ENCODE results near the gene CPS1. TPM values are rescaled to one million over a fixed set of nuclear protein-coding genes. Genes with fewer than 3 reads are reported as not detected.

The CPS1 gene
- total RNA-seq, 1 experiment from 2014 or later, result 0.84 TPM

- H3K4me1 Mint-ChIP-seq (ENCODE audit: low read depth, unreplicated experiment), result peaks cover 2% of the 10 kb centered on the region
- H3K36me3 ChIP-seq (ENCODE audit: control insufficient read depth, insufficient read depth, low read length), result no peaks in the 10 kb centered on the region
- H3K4me3 ChIP-seq (ENCODE audit: low read depth, low read length), result no peak overlapping the region
- peaks cover under 1% of the 10 kb centered on the region for H3K27me3 Mint-ChIP-seq (ENCODE audit: insufficient read depth, unreplicated experiment)
- no peaks in the 10 kb centered on the region for H3K9me3 Mint-ChIP-seq (ENCODE audit: unreplicated experiment)
- H3K4me1 ChIP-seq, result no peaks in the 10 kb centered on the region
- no peak overlapping the region for H3K27ac Mint-ChIP-seq (ENCODE audit: unreplicated experiment)
- H3K36me3 Mint-ChIP-seq (ENCODE audit: insufficient read depth, unreplicated experiment), result no peaks in the 10 kb centered on the region
- H3K4me3 Mint-ChIP-seq (ENCODE audit: unreplicated experiment), result no peak overlapping the region
- no TSS peak for BruUV-seq (replicated peaks)
- POLR2A ChIA-PET, result no interaction called here
- H3K9me3 ChIP-seq, result no peaks in the 10 kb centered on the region
- CTCF ChIA-PET, result no interaction called here
- no peak for TF ChIP-seq CTCF (IDR thresholded peaks at IDR 0.05; ENCODE audit: insufficient read depth in 1 of 2, low read depth in 1 of 2, low read length in 1 of 2, severe bottlenecking in 1 of 2, unreplicated experiment in 1 of 2)
- DNase-seq, result no peak
- no peaks in the 10 kb centered on the region; the same call in 1 of the 2 replicates for H3K27me3 ChIP-seq (replicated peaks; ENCODE audit: control insufficient read depth, insufficient read depth, low read length)
- intact Hi-C loops (cut with micrococcal nuclease; ENCODE audit: unreplicated experiment), result no loop called here
Measured at GRCh38 chr2:210534879-210535278, 21.5 kb upstream of the CPS1 start.

DNA sequence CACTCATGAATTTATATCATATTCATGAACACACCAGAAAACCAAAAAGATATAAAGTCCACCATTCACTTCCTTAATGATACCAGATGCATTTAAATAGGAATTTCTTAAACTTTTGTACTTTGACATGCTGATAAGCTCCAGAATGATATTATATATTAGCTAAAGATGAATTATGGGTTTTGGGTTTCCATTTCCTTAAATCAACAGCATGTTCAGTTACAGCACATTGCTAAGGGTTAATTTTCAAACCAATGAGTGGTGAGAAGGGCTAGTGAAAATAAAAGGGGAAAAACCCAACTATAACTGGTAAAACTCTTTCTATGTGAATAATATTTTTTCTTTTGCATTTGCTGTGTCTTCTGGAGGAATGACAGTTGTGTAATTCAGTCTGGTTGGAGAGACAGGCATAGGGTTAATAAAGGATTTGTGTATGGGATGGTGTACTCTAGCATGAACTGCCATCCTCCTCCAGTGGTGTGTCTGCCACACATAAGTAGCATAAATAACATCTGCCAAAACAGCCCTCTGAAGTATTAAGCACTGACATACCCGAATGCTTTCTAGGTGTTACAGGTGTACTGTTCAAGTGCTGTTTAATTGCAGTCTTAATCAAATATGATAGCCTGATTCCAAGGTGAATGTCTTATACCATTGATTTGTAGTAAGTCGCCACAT is 19.3 kb upstream of the CPS1 start:
- Histone ChIP-seq H3K4me1 (no peaks in the 10 kb centered on the region), H3K4me3 (ENCODE audit: low read depth, low read length) (no peak overlapping the region), H3K36me3 (ENCODE audit: control insufficient read depth, insufficient read depth, low read length) (no peaks in the 10 kb centered on the region), H3K27me3 (replicated peaks; ENCODE audit: control insufficient read depth, insufficient read depth, low read length) (no peaks in the 10 kb centered on the region; the same call in 1 of the 2 replicates), H3K9me3 (no peaks in the 10 kb centered on the region)
- ChIA-PET CTCF (no interaction called here), POLR2A (no interaction called here)
- Mint-ChIP-seq H3K27me3 (ENCODE audit: insufficient read depth, unreplicated experiment) (peaks cover 4% of the 10 kb centered on the region), H3K9me3 (ENCODE audit: unreplicated experiment) (no peaks in the 10 kb centered on the region), H3K27ac (ENCODE audit: unreplicated experiment) (no peak overlapping the region), H3K36me3 (ENCODE audit: insufficient read depth, unreplicated experiment) (no peaks in the 10 kb centered on the region), H3K4me1 (ENCODE audit: low read depth, unreplicated experiment) (peaks cover 6% of the 10 kb centered on the region), H3K4me3 (ENCODE audit: unreplicated experiment) (no peak overlapping the region)
- no TSS peak for BruUV-seq (replicated peaks)
- intact Hi-C loops (cut with micrococcal nuclease; ENCODE audit: unreplicated experiment), result no loop called here
- TF ChIP-seq CTCF (IDR thresholded peaks at IDR 0.05; ENCODE audit: insufficient read depth in 1 of 2, low read depth in 1 of 2, low read length in 1 of 2, severe bottlenecking in 1 of 2, unreplicated experiment in 1 of 2), result no peak
- DNase-seq, result no peak

DNA sequence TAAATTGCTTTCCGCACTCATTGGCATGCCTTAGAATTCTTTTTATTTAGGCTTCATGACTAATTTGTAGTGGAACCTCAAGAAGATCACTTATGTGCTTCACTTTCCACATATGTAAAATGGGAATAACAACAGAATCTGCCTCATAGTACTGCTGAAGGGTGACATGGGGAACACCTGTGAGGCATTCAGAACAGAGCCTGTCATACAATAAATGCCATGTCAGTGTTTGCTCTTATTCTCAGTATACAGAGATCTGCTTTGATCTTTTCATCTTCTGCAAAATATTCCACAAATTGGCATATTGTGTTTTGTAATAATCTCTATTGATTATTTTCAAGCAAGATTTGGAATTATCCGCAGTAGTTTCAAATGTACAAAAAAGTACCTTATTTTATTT is 17.4 kb upstream of the CPS1 start:
- Mint-ChIP-seq H3K4me1 (ENCODE audit: low read depth, unreplicated experiment) (peaks cover 6% of the 10 kb centered on the region), H3K4me3 (ENCODE audit: unreplicated experiment) (no peak overlapping the region), H3K27ac (ENCODE audit: unreplicated experiment) (no peak overlapping the region), H3K36me3 (ENCODE audit: insufficient read depth, unreplicated experiment) (no peaks in the 10 kb centered on the region), H3K9me3 (ENCODE audit: unreplicated experiment) (no peaks in the 10 kb centered on the region), H3K27me3 (ENCODE audit: insufficient read depth, unreplicated experiment) (peaks cover 4% of the 10 kb centered on the region)
- no peak for DNase-seq
- no TSS peak for BruUV-seq (replicated peaks)
- TF ChIP-seq CTCF (IDR thresholded peaks at IDR 0.05; ENCODE audit: insufficient read depth in 1 of 2, low read depth in 1 of 2, low read length in 1 of 2, severe bottlenecking in 1 of 2, unreplicated experiment in 1 of 2), result no peak
- no peaks in the 10 kb centered on the region; the same call in 1 of the 2 replicates for H3K27me3 ChIP-seq (replicated peaks; ENCODE audit: control insufficient read depth, insufficient read depth, low read length)
- no peaks in the 10 kb centered on the region for H3K36me3 ChIP-seq (ENCODE audit: control insufficient read depth, insufficient read depth, low read length)
- CTCF ChIA-PET, result no interaction called here
- intact Hi-C loops (cut with micrococcal nuclease; ENCODE audit: unreplicated experiment), result no loop called here
- POLR2A ChIA-PET, result no interaction called here
- no peaks in the 10 kb centered on the region for H3K9me3 ChIP-seq
- no peak overlapping the region for H3K4me3 ChIP-seq (ENCODE audit: low read depth, low read length)
- H3K4me1 ChIP-seq, result no peaks in the 10 kb centered on the region

Measured in Caco-2 (cell line).